Trophoblast cell (in vitro differentiated cells and primary cell): Measurements from ENCODE around the gene MRPL28.

Experiments used
- DNase-seq, 2 donors: peaks; one replicate each; pipeline ENCODE4 v3.0.0-alpha.2; 2016
- H2AFZ ChIP-seq: 2 replicates; pipeline ENCODE4 v1.6.1; 2013; ENCODE audit warnings: low read length, moderate library complexity, mild to moderate bottlenecking; ENCODE audit not compliant: insufficient read depth, poor library complexity
- H2AK5ac ChIP-seq: 2 replicates; pipeline ENCODE4 v1.6.1; 2013; ENCODE audit warnings: mild to moderate bottlenecking, low read length
- H2BK120ac ChIP-seq: 2 replicates; pipeline ENCODE4 v1.6.1; 2013; ENCODE audit warnings: low read length, mild to moderate bottlenecking, moderate library complexity; ENCODE audit not compliant: insufficient read depth, poor library complexity
- H2BK12ac ChIP-seq: 2 replicates; pipeline ENCODE4 v1.6.1; 2013; ENCODE audit warnings: mild to moderate bottlenecking, low read length, moderate library complexity
- H2BK5ac ChIP-seq: 2 replicates; pipeline ENCODE4 v1.6.1; 2013; ENCODE audit warnings: low read length, low read depth, moderate library complexity, mild to moderate bottlenecking; ENCODE audit not compliant: poor library complexity
- H3K14ac ChIP-seq: 2 replicates; pipeline ENCODE4 v1.6.1; 2013; ENCODE audit warnings: mild to moderate bottlenecking, low read length
- H3K18ac ChIP-seq: 2 replicates; pipeline ENCODE4 v1.6.1; 2013; ENCODE audit warnings: mild to moderate bottlenecking, low read length
- H3K23ac ChIP-seq: 2 replicates; pipeline ENCODE4 v1.6.1; 2013; ENCODE audit warnings: low read length
- H3K27ac ChIP-seq: 2 replicates; pipeline ENCODE4 v1.5.1; 2013; ENCODE audit warnings: low read depth, mild to moderate bottlenecking, inconsistent platforms, low read length, moderate library complexity
- H3K27me3 ChIP-seq: 2 replicates; pipeline ENCODE4 v1.6.1; 2013; ENCODE audit warnings: inconsistent platforms, mild to moderate bottlenecking, low read length, moderate library complexity; ENCODE audit not compliant: insufficient read depth
- H3K36me3 ChIP-seq, 2 experiments: 1 replicate in 1 of 2; 2 replicates in 1 of 2; pipeline ENCODE4 v1.6.1; 2013; ENCODE audit warnings: low read length in 2 of 2, mild to moderate bottlenecking in 2 of 2, moderate library complexity in 1 of 2; ENCODE audit not compliant: insufficient read depth in 2 of 2, control insufficient read depth in 1 of 2
- H3K4ac ChIP-seq: 2 replicates; pipeline ENCODE4 v1.6.1; 2013; ENCODE audit warnings: low read depth, mild to moderate bottlenecking, low read length, moderate library complexity
- H3K4me1 ChIP-seq, 2 experiments: 1 replicate in 1 of 2; 2 replicates in 1 of 2; pipeline ENCODE4 v1.6.1; 2013; ENCODE audit warnings: low read length in 2 of 2, mild to moderate bottlenecking in 2 of 2, moderate library complexity in 1 of 2; ENCODE audit not compliant: insufficient read depth in 2 of 2, control insufficient read depth in 1 of 2
- H3K4me2 ChIP-seq: 2 replicates; pipeline ENCODE4 v1.6.1; 2013; ENCODE audit warnings: inconsistent platforms, mild to moderate bottlenecking, low read length, moderate library complexity
- H3K4me3 ChIP-seq: 2 replicates; pipeline ENCODE4 v1.5.1; 2013; ENCODE audit warnings: mild to moderate bottlenecking, low read depth, low read length, inconsistent platforms
- H3K79me1 ChIP-seq: one replicate; pipeline ENCODE4 v1.6.1; 2013; ENCODE audit warnings: low read length
- H3K79me2 ChIP-seq: 2 replicates; pipeline ENCODE4 v1.6.1; 2013; ENCODE audit warnings: low read length, mild to moderate bottlenecking; ENCODE audit not compliant: control insufficient read depth, insufficient read depth, poor library complexity
- H3K9ac ChIP-seq: 2 replicates; pipeline ENCODE4 v1.6.1; 2013; ENCODE audit warnings: mild to moderate bottlenecking, low read length
- H3K9me3 ChIP-seq: 2 replicates; pipeline ENCODE4 v1.6.1; 2013; ENCODE audit warnings: low read depth, mild to moderate bottlenecking, control low read depth, inconsistent platforms, low read length; ENCODE audit not compliant: insufficient read depth
- H4K12ac ChIP-seq: 2 replicates; pipeline ENCODE4 v1.6.1; 2013; ENCODE audit warnings: low read depth, mild to moderate bottlenecking, low read length, moderate library complexity
- H4K8ac ChIP-seq: 2 replicates; pipeline ENCODE4 v1.6.1; 2013; ENCODE audit warnings: low read depth, mild to moderate bottlenecking, low read length, moderate library complexity
- H4K91ac ChIP-seq: one replicate; pipeline ENCODE4 v1.6.1; 2013; ENCODE audit warnings: low read depth, mild to moderate bottlenecking, low read length, moderate library complexity
- WGBS: extraction: QIAGEN DNeasy Blood & Tissue Kit; methylation state at CpG from one replicate; pipeline ENCODE4 v1.1.7; 2013; ENCODE audit warnings: missing lambda C conversion rate; ENCODE audit not compliant: insufficient read length, insufficient coverage; ENCODE audit errors: extremely low coverage; 5-methylcytosine and 5-hydroxymethylcytosine counted together

Gene MRPL28

GRCh38 chr16:375927-376816 lies 5.8 kb upstream of the MRPL28 start:
- no peak overlapping the region for H4K91ac ChIP-seq
- H3K9ac ChIP-seq, result no peak overlapping the region
- H3K14ac ChIP-seq, result no peak overlapping the region
- H3K4me1 ChIP-seq, result peaks cover 8 to 16% of the 10 kb centered on the region in 2 experiments
- peaks cover 65 to 67% of the 10 kb centered on the region in 2 experiments for H3K36me3 ChIP-seq
- H3K4ac ChIP-seq, result no peak overlapping the region
- H4K8ac ChIP-seq, result no peak overlapping the region
- peaks cover 5% of the 10 kb centered on the region for H3K79me1 ChIP-seq
- no CpG with 5 or more reads among the region's 44 CpGs for WGBS
- no peak overlapping the region for H2BK120ac ChIP-seq
- H3K18ac ChIP-seq, result no peak overlapping the region
- H3K79me2 ChIP-seq, result peaks cover 10% of the 10 kb centered on the region
- H4K12ac ChIP-seq, result no peak overlapping the region
- no peak overlapping the region for H2AK5ac ChIP-seq
- H2BK12ac ChIP-seq, result no peak overlapping the region
- H3K4me2 ChIP-seq, result no peak overlapping the region
- H2BK5ac ChIP-seq, result no peak overlapping the region
- H3K27ac ChIP-seq, result no peak overlapping the region
- H2AFZ ChIP-seq, result no peak overlapping the region
- no peak overlapping the region for H3K4me3 ChIP-seq
- no peak overlapping the region for H3K23ac ChIP-seq
- peaks cover 3% of the 10 kb centered on the region for H3K9me3 ChIP-seq
- DNase-seq, result no peak
- no peaks in the 10 kb centered on the region for H3K27me3 ChIP-seq

- no CpG with 5 or more reads among the region's 23 CpGs for WGBS
- no peak overlapping the region for H3K4ac ChIP-seq
- no peak overlapping the region for H2BK5ac ChIP-seq
- H2AFZ ChIP-seq, result no peak overlapping the region
- no peak overlapping the region for H4K91ac ChIP-seq
- H3K27me3 ChIP-seq, result no peaks in the 10 kb centered on the region
- no peak overlapping the region for H4K12ac ChIP-seq
- no peak overlapping the region for H4K8ac ChIP-seq
- H3K9me3 ChIP-seq, result peaks cover 3% of the 10 kb centered on the region
- no peak overlapping the region for H2BK12ac ChIP-seq
- no peak overlapping the region for H3K27ac ChIP-seq
- no peak overlapping the region for H3K9ac ChIP-seq
- H3K4me2 ChIP-seq, result no peak overlapping the region
- no peak overlapping the region for H2BK120ac ChIP-seq
- peaks cover 11 to 18% of the 10 kb centered on the region in 2 experiments for H3K4me1 ChIP-seq
- H3K79me1 ChIP-seq, result no peaks in the 10 kb centered on the region
- H3K14ac ChIP-seq, result no peak overlapping the region
- H3K79me2 ChIP-seq, result peaks cover 4% of the 10 kb centered on the region
- H3K18ac ChIP-seq, result no peak overlapping the region
- no peak for DNase-seq
- H3K23ac ChIP-seq, result no peak overlapping the region
- peaks cover 65 to 67% of the 10 kb centered on the region in 2 experiments for H3K36me3 ChIP-seq
- H2AK5ac ChIP-seq, result no peak overlapping the region
- no peak overlapping the region for H3K4me3 ChIP-seq
Observed at GRCh38 chr16:375212-375611, 4.9 kb upstream of the MRPL28 start.

GRCh38 chr16:374616-374926 lies 4.2 kb upstream of the MRPL28 start:
- Histone ChIP-seq H3K27ac (no peak overlapping the region), H3K79me1 (no peaks in the 10 kb centered on the region), H3K36me3 (peaks cover 63 to 66% of the 10 kb centered on the region in 2 experiments), H3K27me3 (no peaks in the 10 kb centered on the region), H3K23ac (no peak overlapping the region), H3K9me3 (peaks cover 3% of the 10 kb centered on the region), H4K12ac (no peak overlapping the region), H4K8ac (no peak overlapping the region), H3K9ac (no peak overlapping the region), H2AK5ac (no peak overlapping the region), H2BK120ac (no peak overlapping the region), H3K4me3 (no peak overlapping the region), H3K14ac (no peak overlapping the region), H2BK12ac (no peak overlapping the region), H2BK5ac (no peak overlapping the region), H3K79me2 (no peaks in the 10 kb centered on the region), H3K4me1 (peaks cover 6 to 17% of the 10 kb centered on the region in 2 experiments), H3K4me2 (no peak overlapping the region), H4K91ac (no peak overlapping the region), H3K4ac (no peak overlapping the region), H3K18ac (no peak overlapping the region), H2AFZ (no peak overlapping the region)
- no CpG with 5 or more reads among the region's 9 CpGs for WGBS
- DNase-seq, result no peak

- WGBS, result no CpG with 5 or more reads among the region's 44 CpGs
Observed at GRCh38 chr16:373848-374615, 3.7 kb upstream of the MRPL28 start.

More at GRCh38 chr16:373848-374615, 3.7 kb upstream of the MRPL28 start:
- H3K14ac ChIP-seq, result no peak overlapping the region
- H3K4me2 ChIP-seq, result no peak overlapping the region
- H3K9me3 ChIP-seq, result peaks cover 3% of the 10 kb centered on the region
- H3K27me3 ChIP-seq, result no peaks in the 10 kb centered on the region
- no peak overlapping the region for H2AFZ ChIP-seq
- peaks cover 65 to 71% of the 10 kb centered on the region in 2 experiments for H3K36me3 ChIP-seq
- H2BK5ac ChIP-seq, result no peak overlapping the region
- no peak overlapping the region for H4K12ac ChIP-seq
- H3K79me2 ChIP-seq, result no peaks in the 10 kb centered on the region
- H3K23ac ChIP-seq, result no peak overlapping the region
- peaks cover 4 to 13% of the 10 kb centered on the region in 2 experiments for H3K4me1 ChIP-seq
- no peak overlapping the region for H3K9ac ChIP-seq
- no peak overlapping the region for H4K91ac ChIP-seq
- no peak overlapping the region for H3K27ac ChIP-seq
- no peak overlapping the region for H2AK5ac ChIP-seq
- H4K8ac ChIP-seq, result no peak overlapping the region
- H2BK120ac ChIP-seq, result no peak overlapping the region
- H3K4ac ChIP-seq, result no peak overlapping the region
- H2BK12ac ChIP-seq, result no peak overlapping the region
- H3K79me1 ChIP-seq, result no peaks in the 10 kb centered on the region
- DNase-seq, result no peak
- H3K18ac ChIP-seq, result no peak overlapping the region
- H3K4me3 ChIP-seq, result no peak overlapping the region
